Endothelial cell of umbilical vein (primary cell): Measurements from ENCODE around the gene SUPV3L1. TPM values are rescaled to one million over a fixed set of nuclear protein-coding genes. Genes with fewer than 3 reads are reported as not detected.

Source experiments
- BruUV-seq: library from RNA; stranded (reverse); fragments of 400-500 nt; replicated peaks from 2 replicates; lab custom pipeline; 2021; lab: Mats Ljungman, UMichigan
- CTCF ChIA-PET: fragments of 300-600, 350-600 bp; sonication (Branson Sonifier 250); formaldehyde crosslinking; loops from one replicate; lab custom pipeline; 2021; ENCODE audit warnings: antibody characterized with exemption, inconsistent platforms; lab: Charles Lee
- POLR2A ChIA-PET: fragments of 300-600, 350-600 bp; sonication (Branson Sonifier 250); formaldehyde crosslinking; loops from one replicate; lab custom pipeline; 2021; ENCODE audit warnings: antibody characterized with exemption, inconsistent platforms; lab: Charles Lee
- DNase-seq: peaks from one replicate; pipeline ENCODE4 v3.0.0-alpha.2; 2011; ENCODE audit warnings: low read depth, low spot score
- FAIRE-seq: peaks from 2 replicates; lab custom pipeline; 2011; peaks lifted over from hg19 to GRCh38; lab: Jason Lieb, UNC
- H2AFZ ChIP-seq: 2 replicates; pipeline ENCODE4 v1.6.0; 2012; ENCODE audit warnings: low read depth, low read length, control low read depth, inconsistent platforms
- H3K27ac ChIP-seq: 2 replicates; pipeline ENCODE4 v1.5.1; 2011; ENCODE audit warnings: low read depth, mild to moderate bottlenecking, control low read depth, low read length, moderate library complexity; ENCODE audit not compliant: insufficient read depth
- H3K27me3 ChIP-seq, 2 experiments: 2 replicates each; pipeline versions ENCODE4 v1.6.0 to v1.6.1; 2011; ENCODE audit warnings: low read length in 2 of 2, mixed read lengths in 1 of 2; ENCODE audit not compliant: control insufficient read depth in 2 of 2, insufficient read depth in 2 of 2
- H3K36me3 ChIP-seq, 2 experiments: 2 replicates in 1 of 2; 3 replicates in 1 of 2; pipeline ENCODE4 v1.5.1; 2011; ENCODE audit warnings: low read length in 2 of 2, mild to moderate bottlenecking in 1 of 2, moderate library complexity in 1 of 2; ENCODE audit not compliant: control insufficient read depth in 2 of 2, insufficient read depth in 2 of 2; ENCODE audit errors: extremely low read depth in 1 of 2
- H3K4me1 ChIP-seq: 3 replicates; pipeline ENCODE4 v1.5.1; 2011; ENCODE audit warnings: mild to moderate bottlenecking, low read length; ENCODE audit not compliant: control insufficient read depth, insufficient read depth; ENCODE audit errors: extremely low read depth
- H3K4me2 ChIP-seq: 2 replicates; pipeline ENCODE4 v1.6.1; 2011; ENCODE audit warnings: low read length, control low read depth, mixed read lengths; ENCODE audit not compliant: insufficient read depth
- H3K4me3 ChIP-seq, 3 experiments: fragments of 200-600 bp in 1 of 3; sonication (generic), shearing (Covaris generic) in 1 of 3; replicated peaks in 1 of 3; 2 replicates each; pipeline ENCODE4 v1.5.1; 2011 to 2016; ENCODE audit warnings: control low read depth in 3 of 3, low read length in 3 of 3, mild to moderate bottlenecking in 2 of 3, inconsistent platforms in 1 of 3, low read depth in 1 of 3, moderate library complexity in 1 of 3; ENCODE audit not compliant: insufficient read depth in 1 of 3
- H3K79me2 ChIP-seq: 2 replicates; pipeline ENCODE4 v1.6.0; 2012; ENCODE audit warnings: low read length, inconsistent platforms; ENCODE audit not compliant: control insufficient read depth, insufficient read depth
- H3K9ac ChIP-seq: replicated peaks from 2 replicates; pipeline ENCODE3; 2011; ENCODE audit warnings: low read length, control low read depth; ENCODE audit not compliant: insufficient read depth; ENCODE audit errors: extremely low read depth
- H3K9me1 ChIP-seq: replicated peaks from 3 replicates; pipeline ENCODE4 v1.6.0; 2011; ENCODE audit warnings: mild to moderate bottlenecking, low read length; ENCODE audit not compliant: control insufficient read depth, insufficient read depth; ENCODE audit errors: extremely low read depth
- H3K9me3 ChIP-seq: replicated peaks from 2 replicates; pipeline ENCODE4 v1.5.1; 2012; ENCODE audit warnings: low read length, inconsistent platforms; ENCODE audit not compliant: control insufficient read depth, insufficient read depth
- H4K20me1 ChIP-seq: replicated peaks from 2 replicates; pipeline ENCODE3; 2011; ENCODE audit warnings: mild to moderate bottlenecking, low read length; ENCODE audit not compliant: control insufficient read depth, insufficient read depth; ENCODE audit errors: extremely low read depth
- EZH2 ChIP-seq: IDR thresholded peaks from 2 replicates; pipeline ENCODE4 v1.6.1; 2012; ENCODE audit warnings: borderline replicate concordance, low read depth, mild to moderate bottlenecking, moderate library complexity, low read length, inconsistent platforms; ENCODE audit not compliant: severe bottlenecking
- FOS ChIP-seq: IDR thresholded peaks from 2 replicates; pipeline ENCODE4 v1.6.1; 2011; ENCODE audit warnings: mild to moderate bottlenecking, low read length, moderate library complexity, borderline replicate concordance; ENCODE audit not compliant: insufficient read depth
- GATA2 ChIP-seq: IDR thresholded peaks from 2 replicates; pipeline ENCODE4 v1.7.0; 2011; ENCODE audit warnings: low read depth, mild to moderate bottlenecking, moderate library complexity, mixed read lengths, low read length; ENCODE audit not compliant: insufficient read length, insufficient read depth
- JUN ChIP-seq: IDR thresholded peaks from 2 replicates; pipeline ENCODE4 v1.6.1; 2011; ENCODE audit warnings: borderline replicate concordance, low read depth; ENCODE audit not compliant: insufficient read length, insufficient read depth
- POLR2A ChIP-seq: IDR thresholded peaks from 2 replicates; pipeline ENCODE4 v1.6.1; 2012; ENCODE audit warnings: low read depth, mild to moderate bottlenecking, control low read depth, low read length
- POLR2AphosphoS5 ChIP-seq: IDR thresholded peaks from 2 replicates; pipeline ENCODE4 v1.6.1; 2012; ENCODE audit warnings: low read depth, mild to moderate bottlenecking, control low read depth, low read length, moderate library complexity; ENCODE audit not compliant: insufficient read depth
- dilution Hi-C: fragments of 300-500 bp; cut with MboI; formaldehyde crosslinking; loops from one replicate; pipeline ENCODE4 v1.15.0; 2019; ENCODE audit warnings: low sequenced_read_pairs; ENCODE audit not compliant: extremely low pct_ligation_motif_present
- intact Hi-C: fragments of 100-400 bp; cut with micrococcal nuclease; formaldehyde crosslinking; loops from one replicate; pipeline ENCODE4 v1.10.0; 2022
- polyA plus RNA-seq, 4 experiments: library from polyadenylated mRNA; depleted of rRNA in 3 of 4; stranded (reverse) in 3 of 4; unstranded in 1 of 4; fragments of >200 nt; gene quantifications; 2 replicates each; pipeline versions ENCODE4 v1.2.1 to v1.2.3, GENCODE V29; 2011 to 2012; ENCODE audit warnings: missing spikeins in 1 of 4
- total RNA-seq: library from RNA; stranded (reverse); gene quantifications from 2 replicates; pipeline ENCODE4 v1.2.3, GENCODE V29; 2021
- TF ChIP-seq, protein P1 (sequence below): IDR thresholded peaks from 2 replicates; pipeline ENCODE4 v1.6.1; 2011; ENCODE audit not compliant: insufficient read depth, insufficient read length

SUPV3L1 gene
- total and polyA plus RNA-seq, 2 donors (not counting 3 experiments of a cell fraction or from before 2014, with no cell fraction given), result 21.8 to 30.4 TPM

GRCh38 chr10:69215405-69216171 is 35.6 kb downstream of the SUPV3L1 start:
- peak; percentile 59 for FAIRE-seq
- intact Hi-C loops (loop anchor here (2.0 kb wide), 2 partner anchors 35 to 125 kb away; partner anchors contain the start of gene SUPV3L1), dilution Hi-C loops (no loop called here)
- Histone ChIP-seq H3K4me3 (peak overlapping the region in 1 of 3 experiments; percentile 52), H3K27me3 (peaks cover 0 to 2% of the 10 kb centered on the region in 2 experiments), H4K20me1 (no peaks in the 10 kb centered on the region), H3K4me1 (peaks cover 20% of the 10 kb centered on the region), H3K9me1 (no peaks in the 10 kb centered on the region), H3K79me2 (no peaks in the 10 kb centered on the region), H3K4me2 (peak overlapping the region; percentile 93), H3K36me3 (no peaks in the 10 kb centered on the region), H2AFZ (no peak overlapping the region), H3K9me3 (no peaks in the 10 kb centered on the region), H3K9ac (peak overlapping the region; percentile 44), H3K27ac (peak overlapping the region; percentile 32)
- BruUV-seq, result no TSS peak
- ChIA-PET POLR2A (no interaction called here), CTCF (interaction anchor here (0.8 to 1.8 kb wide), 4 partner anchors 10 to 177 kb away, joined by 4 to 9 read pairs (median 6); no protein-coding TSS in a partner anchor)
- DNase-seq, result peak; percentile 48
- TF ChIP-seq FOS (peak; percentile 8), GATA2 (peak; percentile 80), POLR2AphosphoS5 (peak; percentile 47), JUN (no peak)

- no peak overlapping the region for H3K9ac ChIP-seq
- TSS peak; percentile 96 for BruUV-seq
- H3K4me3 ChIP-seq, result no peak overlapping the region
- no peak for TF ChIP-seq EZH2
- TF ChIP-seq JUN, result no peak
- TF ChIP-seq, protein P1, sequence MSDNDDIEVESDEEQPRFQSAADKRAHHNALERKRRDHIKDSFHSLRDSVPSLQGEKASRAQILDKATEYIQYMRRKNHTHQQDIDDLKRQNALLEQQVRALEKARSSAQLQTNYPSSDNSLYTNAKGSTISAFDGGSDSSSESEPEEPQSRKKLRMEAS, result no peak
- no peak for TF ChIP-seq GATA2
- no peak for TF ChIP-seq POLR2A
- intact Hi-C loops (loop anchor here (2.0 kb wide), 2 partner anchors 36 to 126 kb away; partner anchors contain the start of gene SUPV3L1), dilution Hi-C loops (no loop called here)
- H3K79me2 ChIP-seq, result no peaks in the 10 kb centered on the region
- H3K4me1 ChIP-seq, result peaks cover 20% of the 10 kb centered on the region
- peak overlapping the region; percentile 14 for H2AFZ ChIP-seq
- peak overlapping the region; percentile 8 for H3K4me2 ChIP-seq
- no peaks in the 10 kb centered on the region for H3K36me3 ChIP-seq
- no peaks in the 10 kb centered on the region for H3K9me3 ChIP-seq
- peak overlapping the region; percentile 33 for H3K27ac ChIP-seq
- DNase-seq (no peak), FAIRE-seq (no peak)
- H3K27me3 ChIP-seq, result peaks cover 0 to 2% of the 10 kb centered on the region in 2 experiments
- ChIA-PET POLR2A (no interaction called here), CTCF (interaction anchor here (1.0 to 1.8 kb wide), 3 partner anchors 9 to 176 kb away, joined by 3 to 6 read pairs (median 4); no protein-coding TSS in a partner anchor)
- H4K20me1 ChIP-seq, result no peaks in the 10 kb centered on the region
- H3K9me1 ChIP-seq, result no peaks in the 10 kb centered on the region
These were observed 36.6 kb downstream of the SUPV3L1 start for GRCh38 chr10:69216577-69217118.
